Breast epithelium (tissue), 3 donors: ENCODE data around the gene NECAB3.

Experiments
- CTCF ChIP-seq, 3 donors: fragments of 450-650 bp; IDR thresholded peaks; one replicate each; pipeline ENCODE4 v1.5.1; 2016 to 2017; ENCODE audit warnings: antibody characterized with exemption in 3 of 3, mild to moderate bottlenecking in 3 of 3, moderate library complexity in 3 of 3
- POLR2A ChIP-seq: fragments of 450-650 bp; IDR thresholded peaks from one replicate; pipeline ENCODE4 v1.6.1; 2016; ENCODE audit warnings: antibody characterized with exemption, mild to moderate bottlenecking, moderate library complexity
- POLR2AphosphoS5 ChIP-seq, 3 donors: sonication (generic); formaldehyde crosslinking; IDR thresholded peaks; one replicate each; pipeline ENCODE4 v1.6.1; 2017; ENCODE audit warnings: antibody characterized with exemption in 3 of 3

- TF ChIP-seq CTCF (IDR thresholded peaks at IDR 0.05) = no peak
- no peak for TF ChIP-seq POLR2A
- TF ChIP-seq POLR2AphosphoS5 (IDR thresholded peaks at IDR 0.05) = no peak
Measured at GRCh38 chr20:33644313-33645071, 29.7 kb downstream of the NECAB3 start.
